ENCODE measurements around the gene MYRFL. TPM values are rescaled to one million over a fixed set of nuclear protein-coding genes. Genes with fewer than 3 reads are reported as not detected.

MYRFL gene
- total and polyA plus RNA-seq, 2 of the 8 experiments (the other 6 are each of a cell fraction or from before 2014, with no cell fraction given): 1.1 to 2.0 TPM

GRCh38 chr12:69916544-69917235, 91.7 kb downstream of the MYRFL start:
- no peak overlapping the region for H3K9ac ChIP-seq (replicated peaks in 1 of 4; ENCODE audit: extremely low read depth in 1 of 4, low read depth in 3 of 4, low read length in 3 of 4)
- no peak overlapping the region for H3K14ac ChIP-seq (ENCODE audit: insufficient read length)
- H2BK12ac ChIP-seq (ENCODE audit: low read depth, low read length): no peak overlapping the region
- H3K9me3 ChIP-seq (ENCODE audit: insufficient read depth in 2 of 2, low read depth in 1 of 2, low read length in 1 of 2): peaks cover 3 to 8% of the 10 kb centered on the region in 2 experiments; a peak in 1 of 4 replicates
- no peak overlapping the region for H4K91ac ChIP-seq (replicated peaks; ENCODE audit: insufficient read length, low read length)
- no peaks in the 10 kb centered on the region for H3K36me3 ChIP-seq (ENCODE audit: control insufficient read depth in 2 of 4, insufficient read depth in 4 of 4, low read length in 3 of 4)
- no peak overlapping the region for H3K23ac ChIP-seq (ENCODE audit: insufficient read length)
- no peak overlapping the region for H2BK120ac ChIP-seq (replicated peaks; ENCODE audit: low read depth, low read length)
- no peak overlapping the region for H4K5ac ChIP-seq (ENCODE audit: insufficient read length, low read depth, low read length)
- CTCF ChIA-PET (ENCODE audit: partially characterized antibody): interaction anchor here (1.0 to 2.2 kb wide), 2 partner anchors 16 to 400 kb away, joined by 3 to 7 read pairs; no protein-coding TSS in a partner anchor
- no peaks in the 10 kb centered on the region for H3K79me2 ChIP-seq (ENCODE audit: control insufficient read depth in 1 of 2, insufficient read depth in 2 of 2, low read length in 2 of 2)
- no peak overlapping the region for H3K4me3 ChIP-seq (ENCODE audit: extremely low read depth in 1 of 4, insufficient read depth in 2 of 4, low read depth in 3 of 4, low read length in 4 of 4)
- no peak for TF ChIP-seq GTF2F1 (IDR thresholded peaks at IDR 0.05; ENCODE audit: borderline replicate concordance, low read depth, low read length)
- TF ChIP-seq CREB1 (IDR thresholded peaks at IDR 0.05): no peak
- TF ChIP-seq JUND (IDR thresholded peaks at IDR 0.05; ENCODE audit: low read length): no peak
- no peak for TF ChIP-seq E2F6 (IDR thresholded peaks at IDR 0.05)
- no peak for TF ChIP-seq TAF1 (IDR thresholded peaks at IDR 0.05; ENCODE audit: low read depth, low read length)
- no peak for TF ChIP-seq SP2 (IDR thresholded peaks at IDR 0.05; ENCODE audit: low read length)
- TF ChIP-seq POLR2AphosphoS5 (IDR thresholded peaks at IDR 0.05; ENCODE audit: low read depth, low read length): no peak
- no peak overlapping the region for H3K4me2 ChIP-seq (ENCODE audit: insufficient read depth in 1 of 2, low read depth in 2 of 2, low read length in 2 of 2)
- no peak overlapping the region for H3K27ac ChIP-seq (ENCODE audit: low read depth, low read length)
- WGBS, 2 experiments (ENCODE audit: extremely low coverage in 1 of 2, insufficient coverage in 1 of 2, insufficient read length in 1 of 2, insufficient replicate concordance in 2 of 2, low coverage in 1 of 2, low lambda C conversion rate in 2 of 2, missing lambda C conversion rate in 1 of 2): 60% methylated on average over 5 of the region's 5 CpGs; no CpG with 5 or more reads in 1 of the 2 experiments
- DNase-seq (ENCODE audit: low read depth in 1 of 2, low spot score in 2 of 2): no peak
- no peak for FAIRE-seq
- H3K23me2 ChIP-seq (ENCODE audit: low read depth, low read length): no peaks in the 10 kb centered on the region
- no peaks in the 10 kb centered on the region for H3K27me3 ChIP-seq (replicated peaks in 1 of 4; ENCODE audit: control insufficient read depth in 3 of 4, extremely low read depth in 1 of 4, insufficient read depth in 3 of 4, low read length in 3 of 4)
- POLR2A ChIA-PET (ENCODE audit: partially characterized antibody): no interaction called here
- no peak overlapping the region for H4K8ac ChIP-seq (ENCODE audit: extremely low read depth, insufficient read depth, low read length)
- H2BK5ac ChIP-seq (ENCODE audit: low read depth, low read length): no peak overlapping the region
- H2BK15ac ChIP-seq (ENCODE audit: low read length): no peak overlapping the region
- no peaks in the 10 kb centered on the region for H3K79me1 ChIP-seq (ENCODE audit: low read depth, low read length)
- no peak overlapping the region for H2AK5ac ChIP-seq (ENCODE audit: low read depth, low read length)
- no peak overlapping the region; the same call in 1 of the 2 replicates for H2BK20ac ChIP-seq (ENCODE audit: low read length)
- no peaks in the 10 kb centered on the region for H3K4me1 ChIP-seq (replicated peaks in 1 of 4; ENCODE audit: control insufficient read depth in 3 of 4, insufficient read depth in 4 of 4, low read length in 3 of 4)
- no peak overlapping the region for H3K56ac ChIP-seq (replicated peaks; ENCODE audit: insufficient read length, low read depth, low read length)
- no peak overlapping the region for H3K4ac ChIP-seq (replicated peaks; ENCODE audit: insufficient read length, low read depth, low read length)
- H2AFZ ChIP-seq (ENCODE audit: low read length): no peak overlapping the region
- no peak overlapping the region for H3K18ac ChIP-seq (ENCODE audit: extremely low read depth, low read length)
- H4K20me1 ChIP-seq (replicated peaks in 1 of 2; ENCODE audit: control insufficient read depth in 1 of 2, insufficient read depth in 2 of 2, low read length in 2 of 2): no peaks in the 10 kb centered on the region
